MM.1S (cell line): Measurements from ENCODE around the gene SPINDOC.

Experiments used
- DNase-seq: peaks from one replicate; pipeline ENCODE4 v3.0.0-alpha.2; 2015
- H2AFZ ChIP-seq: fragments of 300-600 bp; sonication (generic); 2 replicates; pipeline ENCODE4 v1.6.0; 2016; ENCODE audit warnings: antibody characterized with exemption, low read length
- H3F3A ChIP-seq: fragments of 300-600 bp; sonication (generic); 2 replicates; pipeline ENCODE4 v1.6.1; 2016; ENCODE audit warnings: mild to moderate bottlenecking, antibody characterized with exemption, low read length, moderate library complexity, mixed read lengths; ENCODE audit not compliant: insufficient read depth
- H3K27ac ChIP-seq: fragments of 300-600 bp; sonication (generic); 2 replicates; pipeline ENCODE4 v1.5.1; 2016; ENCODE audit warnings: mild to moderate bottlenecking, low read length
- H3K27me3 ChIP-seq: fragments of 300-600 bp; sonication (generic); replicated peaks from 2 replicates; pipeline ENCODE4 v1.6.0; 2016; ENCODE audit warnings: low read length; ENCODE audit not compliant: insufficient read depth
- H3K36me3 ChIP-seq: fragments of 300-600 bp; sonication (generic); replicated peaks from 2 replicates; pipeline ENCODE4 v1.6.1; 2016; ENCODE audit warnings: mild to moderate bottlenecking, low read length, mixed read lengths; ENCODE audit not compliant: insufficient read depth
- H3K4me1 ChIP-seq: fragments of 300-600 bp; sonication (generic); 2 replicates; pipeline ENCODE4 v1.6.1; 2016; ENCODE audit warnings: low read length, mixed read lengths
- H3K4me2 ChIP-seq: fragments of 300-600 bp; sonication (generic); 2 replicates; pipeline ENCODE4 v1.6.0; 2016; ENCODE audit warnings: low read depth, low read length
- H3K4me3 ChIP-seq: fragments of 300-600 bp; sonication (generic); 2 replicates; pipeline ENCODE4 v1.5.1; 2016; ENCODE audit warnings: low read length, mixed read lengths
- H3K79me2 ChIP-seq: fragments of 300-600 bp; sonication (generic); 2 replicates; pipeline ENCODE4 v1.6.1; 2016; ENCODE audit warnings: mixed run types, low read length, mixed read lengths
- H3K9ac ChIP-seq: fragments of 300-600 bp; sonication (generic); 2 replicates; pipeline ENCODE4 v1.6.1; 2016; ENCODE audit warnings: low read length, mixed read lengths
- H3K9me2 ChIP-seq: fragments of 300-600 bp; sonication (generic); replicated peaks from 2 replicates; pipeline ENCODE4 v1.6.1; 2016; ENCODE audit warnings: mild to moderate bottlenecking, low read length, mixed read lengths; ENCODE audit not compliant: insufficient read depth
- H3K9me3 ChIP-seq: fragments of 300-600 bp; sonication (generic); replicated peaks from 2 replicates; pipeline ENCODE4 v1.6.1; 2016; ENCODE audit warnings: mild to moderate bottlenecking, low read length, mixed read lengths; ENCODE audit not compliant: insufficient read depth
- H4K20me1 ChIP-seq: fragments of 300-600 bp; sonication (generic); 2 replicates; pipeline ENCODE4 v1.6.1; 2016; ENCODE audit warnings: mild to moderate bottlenecking, low read length, moderate library complexity, mixed read lengths; ENCODE audit not compliant: insufficient read depth
- EZH2 ChIP-seq: fragments of 300-600 bp; sonication (generic); optimal IDR thresholded peaks from 2 replicates; pipeline ENCODE3; 2017; ENCODE audit warnings: low read depth, mild to moderate bottlenecking, antibody characterized with exemption, low read length, mixed read lengths
- EZH2phosphoT487 ChIP-seq: fragments of 300-600 bp; sonication (generic); IDR thresholded peaks from 2 replicates; pipeline ENCODE4 v1.6.1; 2018; ENCODE audit warnings: antibody characterized with exemption, low read length
- TF ChIP-seq, protein P1 (sequence below): fragments of 300-600 bp; sonication (generic); IDR thresholded peaks from 2 replicates; pipeline ENCODE4 v1.5.1; 2016; ENCODE audit warnings: antibody characterized with exemption, low read length, mixed read lengths

SPINDOC gene

GRCh38 chr11:63841554-63841953, 28.3 kb downstream of the SPINDOC start:
- H3K9me2 ChIP-seq: no peaks in the 10 kb centered on the region
- H3K27me3 ChIP-seq: no peaks in the 10 kb centered on the region
- no peak for TF ChIP-seq EZH2
- TF ChIP-seq EZH2phosphoT487: no peak
- TF ChIP-seq, protein P1, sequence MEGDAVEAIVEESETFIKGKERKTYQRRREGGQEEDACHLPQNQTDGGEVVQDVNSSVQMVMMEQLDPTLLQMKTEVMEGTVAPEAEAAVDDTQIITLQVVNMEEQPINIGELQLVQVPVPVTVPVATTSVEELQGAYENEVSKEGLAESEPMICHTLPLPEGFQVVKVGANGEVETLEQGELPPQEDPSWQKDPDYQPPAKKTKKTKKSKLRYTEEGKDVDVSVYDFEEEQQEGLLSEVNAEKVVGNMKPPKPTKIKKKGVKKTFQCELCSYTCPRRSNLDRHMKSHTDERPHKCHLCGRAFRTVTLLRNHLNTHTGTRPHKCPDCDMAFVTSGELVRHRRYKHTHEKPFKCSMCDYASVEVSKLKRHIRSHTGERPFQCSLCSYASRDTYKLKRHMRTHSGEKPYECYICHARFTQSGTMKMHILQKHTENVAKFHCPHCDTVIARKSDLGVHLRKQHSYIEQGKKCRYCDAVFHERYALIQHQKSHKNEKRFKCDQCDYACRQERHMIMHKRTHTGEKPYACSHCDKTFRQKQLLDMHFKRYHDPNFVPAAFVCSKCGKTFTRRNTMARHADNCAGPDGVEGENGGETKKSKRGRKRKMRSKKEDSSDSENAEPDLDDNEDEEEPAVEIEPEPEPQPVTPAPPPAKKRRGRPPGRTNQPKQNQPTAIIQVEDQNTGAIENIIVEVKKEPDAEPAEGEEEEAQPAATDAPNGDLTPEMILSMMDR: no peak
- peaks cover 5% of the 10 kb centered on the region; the same call in 1 of the 2 replicates for H4K20me1 ChIP-seq
- H3K9me3 ChIP-seq: no peaks in the 10 kb centered on the region
- peak overlapping the region; percentile 82; the same call in 1 of the 2 replicates for H3K9ac ChIP-seq
- peak overlapping the region; percentile 75 for H3K4me2 ChIP-seq
- peaks cover 9% of the 10 kb centered on the region for H3F3A ChIP-seq
- no peak overlapping the region for H2AFZ ChIP-seq
- peaks cover 24% of the 10 kb centered on the region for H3K4me1 ChIP-seq
- no peak overlapping the region for H3K27ac ChIP-seq
- H3K79me2 ChIP-seq: peaks cover 73% of the 10 kb centered on the region
- H3K36me3 ChIP-seq: 0 out of 2 replicates have a peak, but pooled peaks cover 2% of the 10 kb centered on the region
- H3K4me3 ChIP-seq: no peak overlapping the region
- DNase-seq: no peak

GRCh38 chr11:63843041-63843440, 29.8 kb downstream of the SPINDOC start:
- Histone ChIP-seq H2AFZ (no peak overlapping the region), H3K36me3 (0 out of 2 replicates have a peak, but pooled peaks cover 2% of the 10 kb centered on the region), H3F3A (peaks cover 3% of the 10 kb centered on the region), H3K79me2 (peaks cover 87% of the 10 kb centered on the region), H3K4me3 (no peak overlapping the region), H3K4me2 (no peak overlapping the region), H3K27ac (no peak overlapping the region), H3K27me3 (no peaks in the 10 kb centered on the region), H3K9me3 (no peaks in the 10 kb centered on the region), H3K9me2 (no peaks in the 10 kb centered on the region), H3K4me1 (peaks cover 16% of the 10 kb centered on the region), H4K20me1 (peaks cover 5% of the 10 kb centered on the region; the same call in 1 of the 2 replicates), H3K9ac (no peak overlapping the region)
- TF ChIP-seq, protein P1: no peak
- no peak for TF ChIP-seq EZH2phosphoT487
- TF ChIP-seq EZH2: no peak
- DNase-seq: no peak

GRCh38 chr11:63844836-63845235, 31.6 kb downstream of the SPINDOC start:
- Histone ChIP-seq H3K4me2 (no peak overlapping the region), H3K9ac (no peak overlapping the region), H3K27me3 (no peaks in the 10 kb centered on the region), H4K20me1 (peaks cover 5% of the 10 kb centered on the region; the same call in 1 of the 2 replicates), H3K4me3 (no peak overlapping the region), H3K9me2 (no peaks in the 10 kb centered on the region), H3K9me3 (no peaks in the 10 kb centered on the region), H3K4me1 (peaks cover 13% of the 10 kb centered on the region; the same call in 1 of the 2 replicates), H3K79me2 (peaks cover 95% of the 10 kb centered on the region), H3F3A (no peaks in the 10 kb centered on the region), H2AFZ (no peak overlapping the region), H3K36me3 (0 out of 2 replicates have a peak, but pooled peaks cover 2% of the 10 kb centered on the region), H3K27ac (no peak overlapping the region)
- no peak for DNase-seq
- no peak for TF ChIP-seq EZH2phosphoT487
- TF ChIP-seq, protein P1: no peak
